GM12892 (cell line): ENCODE results near the gene DTNB.

ENCODE experiments used
- POLR2A ChIP-seq: IDR thresholded peaks from 2 replicates; pipeline ENCODE4 v1.6.1; 2011; ENCODE audit warnings: low read depth, low read length, control low read depth
- POLR2AphosphoS5 ChIP-seq: IDR thresholded peaks from 2 replicates; pipeline ENCODE4 v1.6.1; 2011; ENCODE audit warnings: low read depth, low read length, control low read depth
- TAF1 ChIP-seq: IDR thresholded peaks from 2 replicates; pipeline ENCODE4 v1.6.1; 2011; ENCODE audit warnings: low read depth, mild to moderate bottlenecking, control low read depth, low read length, borderline replicate concordance

DNA sequence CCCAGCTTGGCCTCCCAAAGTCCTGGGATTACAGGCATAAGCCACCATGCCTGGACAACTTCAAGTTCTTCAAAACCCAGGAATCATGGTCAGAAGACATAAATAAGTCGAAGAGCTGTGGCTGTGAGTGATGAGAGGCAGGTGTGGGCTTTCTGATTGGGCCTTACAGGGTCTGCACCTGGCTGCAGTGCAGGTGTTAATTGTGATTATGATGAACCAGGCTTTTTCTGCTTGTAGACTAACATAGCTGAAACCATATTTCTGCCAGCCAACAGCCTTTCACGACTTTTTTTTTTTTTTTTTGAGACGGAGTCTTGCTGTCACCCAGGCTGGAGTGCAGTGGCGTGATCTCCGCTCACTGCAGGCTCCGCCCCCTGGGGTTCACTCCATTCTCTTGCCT is 14.9 kb upstream of the DTNB start:
- TF ChIP-seq TAF1 (no peak), POLR2AphosphoS5 (no peak), POLR2A (no peak)
